GM18507 (cell line): ENCODE measurements around the gene TERT.

Experiments
- DNase-seq: peaks from one replicate; pipeline ENCODE4 v3.0.0; 2011; ENCODE audit warnings: low read depth; ENCODE audit not compliant: insufficient read length; ENCODE audit errors: extremely low spot score
- FAIRE-seq: peaks from 2 replicates; lab custom pipeline; 2011; peaks lifted over from hg19 to GRCh38; lab: Jason Lieb, UNC

Gene TERT

GRCh38 chr5:1320436-1321344 lies 25.8 kb upstream of the TERT start:
- DNase-seq (no peak), FAIRE-seq (no peak)

- DNase-seq (no peak), FAIRE-seq (no peak)
Observed at GRCh38 chr5:1319436-1320256, 24.8 kb upstream of the TERT start.

- no peak for FAIRE-seq
- DNase-seq, result no peak
Observed at GRCh38 chr5:1318659-1319251, 23.9 kb upstream of the TERT start.

- no peak for FAIRE-seq
- no peak for DNase-seq
Observed at GRCh38 chr5:1317921-1318565, 23.2 kb upstream of the TERT start.

- DNase-seq, result no peak
- no peak for FAIRE-seq
Observed at GRCh38 chr5:1316588-1317340, 21.9 kb upstream of the TERT start.

- FAIRE-seq (peak; percentile 92), DNase-seq (peak; percentile 46)
Observed at GRCh38 chr5:1315709-1316587, 21.1 kb upstream of the TERT start.

- no peak for DNase-seq
- FAIRE-seq, result no peak
Observed at GRCh38 chr5:1315018-1315708, 20.3 kb upstream of the TERT start.

GRCh38 chr5:1314564-1314982 lies 19.7 kb upstream of the TERT start:
- no peak for DNase-seq
- no peak for FAIRE-seq

- FAIRE-seq, result peak; percentile 98
- DNase-seq, result peak; percentile 52
Observed at GRCh38 chr5:1312993-1313833, 18.3 kb upstream of the TERT start.

GRCh38 chr5:1312206-1312605 lies 17.3 kb upstream of the TERT start:
- FAIRE-seq (no peak), DNase-seq (no peak)

GRCh38 chr5:1311439-1312055 lies 16.7 kb upstream of the TERT start:
- no peak for FAIRE-seq
- DNase-seq, result no peak

GRCh38 chr5:1310118-1310517 lies 15.2 kb upstream of the TERT start:
- DNase-seq (no peak), FAIRE-seq (no peak)

- DNase-seq (no peak), FAIRE-seq (no peak)
Observed at GRCh38 chr5:1304033-1304432, 9.2 kb upstream of the TERT start.

GRCh38 chr5:1302258-1302657 lies 7.4 kb upstream of the TERT start:
- no peak for FAIRE-seq
- DNase-seq, result no peak

GRCh38 chr5:1300581-1301083 lies 5.8 kb upstream of the TERT start:
- DNase-seq (no peak), FAIRE-seq (no peak)

- DNase-seq (no peak), FAIRE-seq (no peak)
Observed at GRCh38 chr5:1299961-1300360, 5.1 kb upstream of the TERT start.
